IgD-negative memory B cell (primary cell): ENCODE results near the gene SLC29A4. TPM values are rescaled to one million over a fixed set of nuclear protein-coding genes. Genes with fewer than 3 reads are reported as not detected.
A peak's percentile ranks its signal among the peaks of the same experiment; 100 is the strongest.
"Not testable (repeated sequence)": the region's sequence is repeated elsewhere in the genome, so short reads cannot be mapped to it uniquely, and the experiment has no call there.

Source experiments
- H3K27ac Mint-ChIP-seq, 3 donors: one replicate each; pipeline ENCODE4 v1.8.0; 2020 to 2022; ENCODE audit warnings: mild to moderate bottlenecking in 3 of 3, mixed read lengths in 3 of 3, moderate library complexity in 1 of 3
- H3K27me3 Mint-ChIP-seq: one replicate; pipeline ENCODE4 v1.8.0; 2021; ENCODE audit warnings: mixed read lengths
- H3K36me3 Mint-ChIP-seq: one replicate; pipeline ENCODE4 v1.8.0; 2020; ENCODE audit warnings: mild to moderate bottlenecking, mixed read lengths
- H3K4me1 Mint-ChIP-seq, 3 donors: one replicate each; pipeline ENCODE4 v1.8.0; 2020 to 2022; ENCODE audit warnings: mixed read lengths in 3 of 3, mild to moderate bottlenecking in 1 of 3
- H3K4me3 Mint-ChIP-seq, 4 donors: one replicate each; pipeline ENCODE4 v1.8.0; 2020 to 2022; ENCODE audit warnings: mild to moderate bottlenecking in 4 of 4, mixed read lengths in 4 of 4, moderate library complexity in 3 of 4
- H3K9me3 Mint-ChIP-seq, 3 donors: one replicate each; pipeline ENCODE4 v1.8.0; 2020 to 2021; ENCODE audit warnings: mixed read lengths in 3 of 3, mild to moderate bottlenecking in 1 of 3
- polyA plus RNA-seq: library from polyadenylated mRNA; unstranded; fragments of 300-500 nt; fragmentation: Illumina TruSeq; gene quantifications from one replicate; pipeline ENCODE4 v1.2.3, GENCODE V29; 2021

The SLC29A4 gene
- polyA plus RNA-seq, 1 donor from 2014 or later = not detected

DNA sequence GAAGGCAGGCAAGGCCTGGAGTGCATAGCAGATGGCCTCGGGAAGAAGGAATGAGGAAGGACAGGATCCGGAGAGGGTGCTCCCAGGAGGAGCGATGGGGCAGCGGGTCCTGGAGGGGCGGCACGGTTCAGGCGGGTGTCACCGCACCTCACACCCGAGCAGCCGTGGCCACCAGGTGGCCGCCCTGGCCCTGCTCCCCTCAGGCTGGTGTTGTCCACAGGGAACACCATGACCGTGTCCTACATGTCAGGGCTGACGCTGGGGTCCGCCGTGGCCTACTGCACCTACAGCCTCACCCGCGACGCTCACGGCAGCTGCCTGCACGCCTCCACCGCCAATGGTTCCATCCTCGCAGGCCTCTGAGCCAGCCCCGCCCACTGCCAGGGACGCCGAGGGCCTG lies 19.8 kb downstream of the SLC29A4 start:
- peaks cover 0 to 3% (median 0%) of the 10 kb centered on the region in 3 donors for H3K4me1 Mint-ChIP-seq
- H3K4me3 Mint-ChIP-seq = no peak overlapping the region
- no peaks in the 10 kb centered on the region for H3K36me3 Mint-ChIP-seq
- H3K9me3 Mint-ChIP-seq = no peaks in the 10 kb centered on the region
- peaks cover 9% of the 10 kb centered on the region for H3K27me3 Mint-ChIP-seq
- H3K27ac Mint-ChIP-seq = no peak overlapping the region

GRCh38 chr7:5303061-5303460 lies 20.3 kb downstream of the SLC29A4 start:
- Mint-ChIP-seq H3K9me3 (no peaks in the 10 kb centered on the region), H3K27ac (no peak overlapping the region), H3K27me3 (peaks cover 7% of the 10 kb centered on the region), H3K36me3 (no peaks in the 10 kb centered on the region), H3K4me1 (peaks cover 0 to 3% (median 0%) of the 10 kb centered on the region in 3 donors), H3K4me3 (peak overlapping the region in 1 of 4 donors; percentile 28)

DNA sequence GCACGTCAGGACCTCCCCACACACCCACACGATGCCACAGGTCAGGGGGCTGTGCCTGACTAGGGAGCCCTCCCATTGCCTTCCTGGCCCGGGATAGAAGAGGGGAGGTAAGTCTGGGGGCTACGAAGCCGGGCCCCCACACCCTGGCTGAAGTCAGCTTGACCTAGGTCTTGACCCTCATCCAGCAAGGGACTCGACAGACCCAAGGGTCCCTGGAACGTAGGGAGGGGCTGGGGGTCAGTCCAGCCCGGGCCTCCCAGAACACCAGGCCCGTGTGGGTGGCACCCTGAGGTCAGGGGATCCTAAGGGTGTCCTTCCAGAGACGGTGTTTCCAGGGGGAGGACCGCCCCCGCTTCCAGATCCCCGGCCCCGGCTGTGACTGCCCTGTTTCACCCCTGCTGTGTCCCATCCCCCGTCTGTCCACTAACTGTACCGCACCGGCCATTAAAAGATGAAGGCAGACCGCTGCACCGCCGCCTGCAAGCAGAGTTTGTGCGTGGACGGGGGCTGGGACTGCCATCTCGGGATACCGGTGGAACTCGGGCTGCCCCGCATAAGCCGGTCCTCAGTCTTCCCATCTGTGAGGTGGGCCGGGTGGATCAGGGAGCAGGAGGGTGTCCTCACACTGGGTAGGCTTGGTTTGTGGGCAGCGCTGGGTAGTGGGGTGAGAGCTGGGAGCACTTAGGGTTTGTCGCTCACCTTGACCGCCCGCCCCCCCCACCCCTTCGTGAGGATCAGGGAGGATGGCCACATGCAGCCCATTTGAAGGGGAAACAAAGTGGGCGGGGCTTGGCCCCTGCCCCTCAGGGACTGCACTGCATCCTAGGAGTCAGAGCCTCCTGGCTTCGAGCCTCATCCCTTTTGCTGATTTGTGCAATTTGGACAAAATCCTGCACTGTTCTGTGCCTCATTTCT lies 21.1 kb downstream of the SLC29A4 start:
- H3K4me3 Mint-ChIP-seq = peak overlapping the region in 1 of 4 donors; percentile 47
- peaks cover 4% of the 10 kb centered on the region for H3K36me3 Mint-ChIP-seq
- peaks cover 1% of the 10 kb centered on the region for H3K27me3 Mint-ChIP-seq
- no peak overlapping the region for H3K27ac Mint-ChIP-seq
- H3K4me1 Mint-ChIP-seq = peaks cover 0 to 3% (median 0%) of the 10 kb centered on the region in 3 donors
- H3K9me3 Mint-ChIP-seq = no peaks in the 10 kb centered on the region

- not testable (repeated sequence) for H3K36me3 Mint-ChIP-seq, H3K27me3 Mint-ChIP-seq, H3K9me3 Mint-ChIP-seq, H3K4me1 Mint-ChIP-seq, H3K4me3 Mint-ChIP-seq, H3K27ac Mint-ChIP-seq
These were observed 22.3 kb downstream of the SLC29A4 start for GRCh38 chr7:5305050-5305449.

DNA sequence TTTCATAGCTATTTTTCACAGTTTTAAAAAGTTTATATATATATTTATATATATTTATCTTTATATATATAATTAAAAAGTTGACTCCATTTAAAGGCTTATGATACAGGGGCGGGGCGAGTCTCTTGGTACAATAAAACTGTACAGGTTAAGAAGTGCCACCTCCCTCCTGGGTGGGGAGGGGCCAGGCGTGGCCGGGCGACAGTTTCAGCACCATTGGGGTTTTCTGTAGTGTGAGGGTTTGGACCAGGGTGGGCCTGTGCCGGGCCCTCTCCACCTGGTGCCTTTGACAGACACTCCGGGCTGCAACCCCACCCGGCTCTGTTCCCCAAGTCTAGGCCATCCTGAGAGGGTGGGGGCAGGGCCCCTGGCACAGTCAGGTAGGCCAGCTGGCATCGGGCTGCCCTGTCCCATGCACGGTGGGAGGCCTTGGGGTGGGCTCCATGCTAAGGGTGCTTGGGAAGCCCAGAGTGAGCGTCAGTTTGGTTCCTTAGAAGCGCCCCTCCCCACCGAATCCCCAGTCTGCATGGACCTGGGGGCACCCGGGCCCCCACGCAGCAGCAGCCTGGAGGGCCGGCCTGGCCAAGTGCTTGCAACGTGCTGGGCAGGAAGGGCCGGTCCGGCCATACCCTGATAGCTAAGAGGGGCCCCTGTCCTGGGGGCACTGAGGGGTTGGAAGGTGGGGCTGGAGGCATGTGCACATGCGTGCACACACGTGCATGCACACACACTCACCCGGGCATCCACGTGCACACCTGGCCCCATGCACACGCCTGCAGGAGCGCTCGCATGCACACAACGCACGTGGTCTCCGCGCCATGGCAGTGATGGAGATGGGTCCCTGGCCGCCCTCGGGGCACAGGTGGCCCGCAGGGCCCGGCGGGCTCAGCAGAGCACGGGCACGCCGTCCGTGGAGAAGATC lies 24.7 kb downstream of the SLC29A4 start:
- not testable (repeated sequence) for H3K4me1 Mint-ChIP-seq, H3K9me3 Mint-ChIP-seq, H3K4me3 Mint-ChIP-seq, H3K27me3 Mint-ChIP-seq, H3K27ac Mint-ChIP-seq, H3K36me3 Mint-ChIP-seq

DNA sequence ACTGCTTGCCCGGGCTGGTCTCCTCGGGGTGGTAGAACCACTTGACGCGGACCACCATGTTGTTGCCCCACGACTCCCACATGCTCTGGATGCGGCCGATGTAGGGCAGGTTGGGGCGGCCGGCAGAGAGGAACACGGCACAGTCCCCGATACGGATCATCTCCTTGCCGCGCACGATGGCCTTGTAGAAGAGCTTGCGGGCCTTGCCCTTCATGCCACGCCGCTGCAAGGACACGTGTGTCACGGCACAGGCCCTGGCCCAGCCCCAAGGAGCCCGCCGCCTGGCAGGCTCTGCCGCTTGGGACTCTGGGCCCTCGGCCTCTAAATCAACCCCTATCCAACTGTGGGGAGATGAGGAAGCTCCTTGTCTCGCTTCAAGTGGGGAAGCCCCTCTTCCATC lies 26.4 kb downstream of the SLC29A4 start:
- H3K27me3 Mint-ChIP-seq = no peaks in the 10 kb centered on the region
- no peaks in the 10 kb centered on the region for H3K9me3 Mint-ChIP-seq
- H3K4me3 Mint-ChIP-seq = no peak overlapping the region
- H3K36me3 Mint-ChIP-seq = peaks cover 9% of the 10 kb centered on the region
- no peak overlapping the region for H3K27ac Mint-ChIP-seq
- no peaks in the 10 kb centered on the region for H3K4me1 Mint-ChIP-seq

- H3K4me3 Mint-ChIP-seq = no peak overlapping the region
- no peak overlapping the region for H3K27ac Mint-ChIP-seq
- H3K9me3 Mint-ChIP-seq = no peaks in the 10 kb centered on the region
- peaks cover 10% of the 10 kb centered on the region for H3K36me3 Mint-ChIP-seq
- H3K27me3 Mint-ChIP-seq = no peaks in the 10 kb centered on the region
- H3K4me1 Mint-ChIP-seq = no peaks in the 10 kb centered on the region
These were observed 28.2 kb downstream of the SLC29A4 start for GRCh38 chr7:5310822-5311405.

- H3K27ac Mint-ChIP-seq, H3K4me1 Mint-ChIP-seq, H3K9me3 Mint-ChIP-seq, H3K27me3 Mint-ChIP-seq, H3K4me3 Mint-ChIP-seq: not testable (repeated sequence)
- peaks cover 11% of the 10 kb centered on the region for H3K36me3 Mint-ChIP-seq
These were observed 29.7 kb downstream of the SLC29A4 start for GRCh38 chr7:5312276-5313070.

DNA sequence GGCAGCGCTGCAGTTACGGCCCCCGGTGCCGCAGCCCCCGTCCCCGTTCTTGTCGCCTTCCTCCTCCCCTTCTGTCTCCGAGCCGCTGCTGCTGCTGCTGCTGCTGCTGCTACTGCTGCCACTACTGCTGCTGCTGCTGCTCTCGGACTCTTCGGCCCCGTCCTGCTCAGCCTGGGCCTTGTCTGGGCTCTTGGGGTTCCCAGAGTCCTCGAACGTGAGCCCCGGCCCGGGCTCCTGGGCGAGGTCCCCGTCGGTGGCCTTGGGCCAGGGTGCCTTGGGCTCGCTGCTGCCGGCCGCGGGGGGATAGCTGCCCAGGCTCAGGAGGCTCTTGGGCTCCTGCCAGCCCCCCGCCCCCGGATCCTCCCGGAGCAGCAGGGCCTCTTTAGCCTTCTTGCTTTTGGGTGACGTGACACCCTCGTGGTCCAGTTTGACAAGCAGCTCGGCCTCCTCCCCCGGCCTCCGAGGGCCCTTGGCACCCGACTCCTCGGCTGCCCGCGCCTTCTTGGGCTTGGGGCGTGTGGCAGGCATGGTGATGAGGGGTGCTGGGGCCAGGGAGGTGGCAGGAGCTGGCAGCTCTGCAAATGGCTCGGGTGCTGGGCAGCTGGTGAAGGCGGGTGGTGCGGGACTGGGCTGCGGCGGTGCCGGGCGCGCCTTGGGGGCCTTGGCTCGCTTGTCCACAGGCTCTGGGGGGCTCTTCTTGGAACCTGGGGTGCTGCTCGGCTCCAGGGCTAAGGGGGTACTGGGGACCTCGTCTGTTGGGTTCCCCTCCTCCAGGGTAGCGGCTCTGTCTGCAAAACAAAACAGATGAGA lies 30.5 kb downstream of the SLC29A4 start:
- H3K36me3 Mint-ChIP-seq = peaks cover 10% of the 10 kb centered on the region
- not testable (repeated sequence) for H3K4me1 Mint-ChIP-seq, H3K27me3 Mint-ChIP-seq, H3K9me3 Mint-ChIP-seq, H3K27ac Mint-ChIP-seq, H3K4me3 Mint-ChIP-seq

GRCh38 chr7:5314864-5315263 lies 32.1 kb downstream of the SLC29A4 start:
- Mint-ChIP-seq H3K4me3 (no peak overlapping the region), H3K4me1 (peaks cover 0 to 2% (median 0%) of the 10 kb centered on the region in 3 donors), H3K36me3 (peaks cover 14% of the 10 kb centered on the region), H3K27ac (no peak overlapping the region), H3K27me3 (no peaks in the 10 kb centered on the region), H3K9me3 (peaks cover 2 to 7% (median 2%) of the 10 kb centered on the region in 3 donors)

GRCh38 chr7:5315761-5316160 lies 33.0 kb downstream of the SLC29A4 start:
- no peak overlapping the region for H3K4me3 Mint-ChIP-seq
- H3K4me1 Mint-ChIP-seq = peaks cover 0 to 2% (median 0%) of the 10 kb centered on the region in 3 donors
- H3K36me3 Mint-ChIP-seq = peaks cover 14% of the 10 kb centered on the region
- peaks cover 2 to 10% (median 2%) of the 10 kb centered on the region in 3 donors for H3K9me3 Mint-ChIP-seq
- no peaks in the 10 kb centered on the region for H3K27me3 Mint-ChIP-seq
- peak overlapping the region in 1 of 3 donors; percentile 31 for H3K27ac Mint-ChIP-seq

DNA sequence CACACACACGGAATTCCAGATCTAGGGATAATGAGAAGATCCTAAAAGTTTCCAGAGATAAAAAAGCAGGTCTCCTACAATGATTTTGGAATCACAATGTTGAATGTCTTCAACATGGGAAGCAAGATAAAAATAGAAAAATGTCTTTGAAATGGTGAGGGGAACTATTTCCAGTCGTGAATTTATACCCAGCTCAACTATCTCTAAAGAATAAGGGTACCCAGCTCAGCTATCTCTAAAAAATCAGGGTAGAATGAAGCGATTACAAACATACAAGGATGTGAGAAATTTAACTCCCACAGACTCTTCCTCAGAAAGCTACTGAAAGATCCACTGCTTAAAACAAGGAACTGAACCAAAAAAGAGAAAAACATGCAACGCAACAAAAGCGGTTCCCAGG lies 35.9 kb downstream of the SLC29A4 start:
- not testable (repeated sequence) for H3K4me1 Mint-ChIP-seq, H3K27me3 Mint-ChIP-seq, H3K9me3 Mint-ChIP-seq, H3K27ac Mint-ChIP-seq, H3K4me3 Mint-ChIP-seq
- H3K36me3 Mint-ChIP-seq = peaks cover 19% of the 10 kb centered on the region

DNA sequence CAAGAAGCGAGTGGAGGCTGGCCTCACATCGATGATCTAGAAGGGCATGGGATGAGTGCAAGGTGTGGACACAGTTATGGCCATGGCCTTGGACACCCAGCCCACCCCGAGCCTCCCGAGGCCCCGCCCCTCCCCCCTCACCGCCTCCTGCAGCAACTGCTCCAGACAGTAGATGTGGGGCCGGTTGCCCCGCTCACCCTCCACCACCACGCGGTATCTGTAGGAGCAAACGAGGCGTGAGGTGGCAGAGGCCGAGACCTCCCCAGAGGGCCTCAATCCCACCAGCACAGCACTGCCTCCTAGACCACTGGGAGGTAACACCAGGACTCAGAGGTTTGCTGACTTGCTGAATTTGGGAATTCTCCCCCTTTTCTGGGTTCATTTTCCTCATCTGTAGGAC lies 37.6 kb downstream of the SLC29A4 start:
- Mint-ChIP-seq H3K36me3 (peaks cover 17% of the 10 kb centered on the region), H3K27ac (no peak overlapping the region), H3K4me3 (no peak overlapping the region), H3K27me3 (no peaks in the 10 kb centered on the region), H3K9me3 (peaks cover 2 to 10% (median 2%) of the 10 kb centered on the region in 3 donors), H3K4me1 (peaks cover 0 to 2% (median 0%) of the 10 kb centered on the region in 3 donors)
